SK-N-SH (cell line): ENCODE measurements around the gene METRNL. TPM values are rescaled to one million over a fixed set of nuclear protein-coding genes. Genes with fewer than 3 reads are reported as not detected.

Source experiments
- CTCF ChIA-PET: fragments of 300-600, 350-600 bp; formaldehyde crosslinking; extraction: SDS; loops from one replicate; lab custom pipeline; 2021; lab: Yijun Ruan, JAX
- POLR2A ChIA-PET: fragments of 350-600 bp; sonication (Branson Sonifier 250); formaldehyde crosslinking; extraction: SDS; loops from one replicate; lab custom pipeline; 2020; ENCODE audit warnings: antibody characterized with exemption, inconsistent platforms; lab: Yijun Ruan, JAX
- DNase-seq: peaks from one replicate; pipeline ENCODE4 v3.0.0; 2012
- H2AFZ ChIP-seq: fragments of 200-600 bp; sonication (generic); 2 replicates; pipeline ENCODE4 v1.8.1; 2016; ENCODE audit warnings: antibody characterized with exemption, mild to moderate bottlenecking, low read depth
- H3F3A ChIP-seq: fragments of 200-600 bp; sonication (generic); replicated peaks from 2 replicates; pipeline ENCODE3; 2016; ENCODE audit warnings: antibody characterized with exemption, mild to moderate bottlenecking; ENCODE audit not compliant: insufficient read depth
- H3K27ac ChIP-seq, 2 experiments: fragments of 200-500 bp in 1 of 2; fragments of 200-600 bp in 1 of 2; sonication (Bioruptor generic) in 1 of 2; sonication (generic), shearing (Covaris generic) in 1 of 2; 2 replicates each; pipeline versions ENCODE4 v1.5.1 to v1.6.1; 2014 to 2016; ENCODE audit warnings: low read depth in 2 of 2, inconsistent platforms in 1 of 2, low read length in 1 of 2, mild to moderate bottlenecking in 1 of 2, mixed read lengths in 1 of 2
- H3K27me3 ChIP-seq: fragments of 200-600 bp; sonication (generic), shearing (Covaris generic); 2 replicates; pipeline ENCODE4 v1.6.1; 2016; ENCODE audit warnings: mixed run types; ENCODE audit not compliant: insufficient read depth
- H3K36me3 ChIP-seq, 2 experiments: fragments of 200-500 bp in 1 of 2; fragments of 200-600 bp in 1 of 2; sonication (Bioruptor generic) in 1 of 2; sonication (generic) in 1 of 2; replicated peaks in 1 of 2; 2 replicates each; pipeline versions ENCODE3 to v1.5.1; 2014 to 2016; ENCODE audit warnings: low read length in 1 of 2, mild to moderate bottlenecking in 1 of 2; ENCODE audit not compliant: insufficient read depth in 2 of 2, control insufficient read depth in 1 of 2
- H3K4me1 ChIP-seq, 2 experiments: fragments of 200-500 bp in 1 of 2; fragments of 200-600 bp in 1 of 2; sonication (Bioruptor generic) in 1 of 2; sonication (generic), shearing (Covaris generic) in 1 of 2; 2 replicates each; pipeline versions ENCODE4 v1.5.1 to v1.6.1; 2014 to 2016; ENCODE audit warnings: low read depth in 1 of 2, low read length in 1 of 2, mixed run types in 1 of 2; ENCODE audit not compliant: insufficient read depth in 2 of 2, control insufficient read depth in 1 of 2
- H3K4me2 ChIP-seq: fragments of 200-600 bp; sonication (generic), shearing (Covaris generic); 2 replicates; pipeline ENCODE4 v1.6.1; 2017; ENCODE audit warnings: mixed run types
- H3K4me3 ChIP-seq, 2 experiments: fragments of 200-500 bp in 1 of 2; fragments of 200-600 bp in 1 of 2; sonication (Bioruptor generic) in 1 of 2; sonication (generic), shearing (Covaris generic) in 1 of 2; 2 replicates each; pipeline versions ENCODE4 v1.5.1 to v1.8.1; 2014 to 2016; ENCODE audit warnings: low read depth in 2 of 2, inconsistent platforms in 1 of 2, low read length in 1 of 2, mild to moderate bottlenecking in 1 of 2, mixed read lengths in 1 of 2, moderate library complexity in 1 of 2
- H3K79me2 ChIP-seq: fragments of 200-600 bp; sonication (generic); 2 replicates; pipeline ENCODE4 v1.8.1; 2017; ENCODE audit warnings: mild to moderate bottlenecking; ENCODE audit not compliant: insufficient read depth
- H3K9ac ChIP-seq: fragments of 200-600 bp; sonication (generic); 2 replicates; pipeline ENCODE4 v1.6.1; 2017; ENCODE audit warnings: mixed run types
- H3K9me2 ChIP-seq: fragments of 200-600 bp; sonication (generic); 2 replicates; pipeline ENCODE4 v1.6.1; 2017; ENCODE audit warnings: mixed run types
- H3K9me3 ChIP-seq: fragments of 200-600 bp; sonication (generic); 2 replicates; pipeline ENCODE4 v1.6.1; 2017; ENCODE audit warnings: mixed run types, mild to moderate bottlenecking, moderate library complexity
- H4K20me1 ChIP-seq: fragments of 200-600 bp; sonication (generic); 2 replicates; pipeline ENCODE4 v1.6.1; 2017; ENCODE audit warnings: mild to moderate bottlenecking, mixed run types; ENCODE audit not compliant: insufficient read depth
- CHD2 ChIP-seq: fragments of 150-350 bp; IDR thresholded peaks from 2 replicates; pipeline ENCODE4 v1.6.1; 2018; ENCODE audit warnings: low read length; ENCODE audit not compliant: partially characterized antibody
- EZH2phosphoT487 ChIP-seq: fragments of 200-600 bp; sonication (generic); IDR thresholded peaks from 2 replicates; pipeline ENCODE4 v1.6.1; 2017; ENCODE audit warnings: low read depth, mixed run types, mild to moderate bottlenecking, antibody characterized with exemption, moderate library complexity, borderline replicate concordance
- FOXJ3 ChIP-seq: sonication (generic); formaldehyde crosslinking; IDR thresholded peaks from 2 replicates; pipeline ENCODE4 v1.5.1; 2020; ENCODE audit warnings: mild to moderate bottlenecking, missing genetic modification reagents
- FOXM1 ChIP-seq: IDR thresholded peaks from 2 replicates; pipeline ENCODE4 v1.4.0; 2012; ENCODE audit warnings: low read depth, mild to moderate bottlenecking
- IRF3 ChIP-seq: fragments of 150-350 bp; IDR thresholded peaks from 2 replicates; pipeline ENCODE4 v1.6.1; 2016; ENCODE audit warnings: mild to moderate bottlenecking, low read depth, low read length
- NRF1 ChIP-seq: IDR thresholded peaks from 2 replicates; pipeline ENCODE4 v1.6.1; 2012; ENCODE audit warnings: low read depth, mild to moderate bottlenecking, low read length
- POLR2AphosphoS5 ChIP-seq: IDR thresholded peaks from 2 replicates; pipeline ENCODE4 v1.6.1; 2012; ENCODE audit warnings: low read depth, low read length
- RAD21 ChIP-seq: IDR thresholded peaks from 2 replicates; pipeline ENCODE4 v1.6.1; 2012; ENCODE audit warnings: mild to moderate bottlenecking, low read length
- RCOR1 ChIP-seq: fragments of 150-350 bp; IDR thresholded peaks from 2 replicates; pipeline ENCODE4 v1.6.1; 2017; ENCODE audit warnings: antibody characterized with exemption, low read length
- REST ChIP-seq: IDR thresholded peaks from 2 replicates; pipeline ENCODE4 v1.6.1; 2012; ENCODE audit warnings: mild to moderate bottlenecking, low read depth, low read length, moderate library complexity
- RFX5 ChIP-seq: IDR thresholded peaks from 2 replicates; pipeline ENCODE4 v1.6.1; 2012; ENCODE audit warnings: mild to moderate bottlenecking, improper control_type of control experiment, low read length
- SMC3 ChIP-seq: IDR thresholded peaks from 2 replicates; pipeline ENCODE4 v1.6.1; 2012; ENCODE audit warnings: low read depth, low read length, improper control_type of control experiment
- TCF12 ChIP-seq: IDR thresholded peaks from 2 replicates; pipeline ENCODE4 v1.4.0; 2012
- TEAD4 ChIP-seq: IDR thresholded peaks from 2 replicates; pipeline ENCODE4 v1.4.0; 2012; ENCODE audit warnings: mild to moderate bottlenecking, borderline replicate concordance; ENCODE audit not compliant: insufficient read depth
- YY1 ChIP-seq: IDR thresholded peaks from 2 replicates; pipeline ENCODE4 v1.4.0; 2012; ENCODE audit warnings: low read depth, mild to moderate bottlenecking
- ZBTB33 ChIP-seq: IDR thresholded peaks from 2 replicates; pipeline ENCODE4 v1.4.0; 2012; ENCODE audit warnings: low read depth, borderline replicate concordance
- WGBS: methylation state at CpG from one replicate; pipeline ENCODE4 v1.1.6; 2017; ENCODE audit warnings: low lambda C conversion rate; 5-methylcytosine and 5-hydroxymethylcytosine counted together
- polyA plus RNA-seq, 3 experiments: library from polyadenylated mRNA; depleted of rRNA; stranded (reverse); fragments of >200 nt; gene quantifications; 2 replicates each; pipeline ENCODE4 v1.2.3, GENCODE V29; 2012
- TF ChIP-seq, protein P1 (sequence below): IDR thresholded peaks from 2 replicates; pipeline ENCODE4 v1.4.0; 2012; ENCODE audit warnings: low read depth, borderline replicate concordance
- TF ChIP-seq, protein P2 (sequence below): IDR thresholded peaks from 2 replicates; pipeline ENCODE4 v1.4.0; 2012; ENCODE audit warnings: low read depth

METRNL gene
- polyA plus RNA-seq, 1 of the 3 experiments (the other 2 are of a cell fraction): 75.5 TPM

- Histone ChIP-seq H3K4me3 (no peak overlapping the region), H4K20me1 (no peaks in the 10 kb centered on the region), H3K36me3 (no peaks in the 10 kb centered on the region), H3K27ac (no peak overlapping the region), H3K9ac (no peak overlapping the region), H3K9me2 (no peaks in the 10 kb centered on the region), H3K4me2 (no peak overlapping the region), H3K9me3 (no peaks in the 10 kb centered on the region), H2AFZ (no peak overlapping the region), H3K27me3 (no peaks in the 10 kb centered on the region), H3F3A (peaks cover 7% of the 10 kb centered on the region), H3K79me2 (no peaks in the 10 kb centered on the region), H3K4me1 (peaks cover 5 to 11% of the 10 kb centered on the region in 2 experiments; a peak in 3 of 4 replicates)
- WGBS: 82% methylated on average over 9 of the region's 19 CpGs
- ChIA-PET CTCF (interaction anchor here (0.6 to 1.7 kb wide), 3 partner anchors 10 to 276 kb away, joined by 3 to 4 read pairs (median 4); no protein-coding TSS in a partner anchor), POLR2A (no interaction called here)
- no peak for TF ChIP-seq RAD21
- no peak for TF ChIP-seq REST
- TF ChIP-seq YY1: no peak
- TF ChIP-seq CHD2: no peak
- TF ChIP-seq, protein P1, sequence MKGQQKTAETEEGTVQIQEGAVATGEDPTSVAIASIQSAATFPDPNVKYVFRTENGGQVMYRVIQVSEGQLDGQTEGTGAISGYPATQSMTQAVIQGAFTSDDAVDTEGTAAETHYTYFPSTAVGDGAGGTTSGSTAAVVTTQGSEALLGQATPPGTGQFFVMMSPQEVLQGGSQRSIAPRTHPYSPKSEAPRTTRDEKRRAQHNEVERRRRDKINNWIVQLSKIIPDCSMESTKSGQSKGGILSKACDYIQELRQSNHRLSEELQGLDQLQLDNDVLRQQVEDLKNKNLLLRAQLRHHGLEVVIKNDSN: no peak
- no peak for TF ChIP-seq TEAD4
- TF ChIP-seq, protein P2, sequence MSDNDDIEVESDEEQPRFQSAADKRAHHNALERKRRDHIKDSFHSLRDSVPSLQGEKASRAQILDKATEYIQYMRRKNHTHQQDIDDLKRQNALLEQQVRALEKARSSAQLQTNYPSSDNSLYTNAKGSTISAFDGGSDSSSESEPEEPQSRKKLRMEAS: no peak
- TF ChIP-seq FOXJ3 (CRISPR knock-in tag): no peak
- TF ChIP-seq NRF1: no peak
- TF ChIP-seq POLR2AphosphoS5: no peak
- no peak for TF ChIP-seq TCF12
- TF ChIP-seq RFX5: no peak
- TF ChIP-seq IRF3: no peak
- no peak for TF ChIP-seq EZH2phosphoT487
- no peak for TF ChIP-seq RCOR1
- TF ChIP-seq SMC3: no peak
- no peak for TF ChIP-seq FOXM1
- no peak for TF ChIP-seq ZBTB33
- peak; percentile 21 for DNase-seq
These were observed 21.6 kb upstream of the METRNL start for GRCh38 chr17:83057793-83058265.
